Measurements from ENCODE around the gene RPL18. TPM values are rescaled to one million over a fixed set of nuclear protein-coding genes. Genes with fewer than 3 reads are reported as not detected.

Gene RPL18
- total and polyA plus RNA-seq, 2 experiments from 2014 or later: 659 to 1,266 TPM

GRCh38 chr19:48638831-48639381 is 19.9 kb upstream of the RPL18 start:
- Histone ChIP-seq H3K4me2 (ENCODE audit: unreplicated experiment) (no peak overlapping the region), H3K36me3 (ENCODE audit: low read depth) (no peaks in the 10 kb centered on the region), H3K4me1 (ENCODE audit: insufficient read depth) (peaks cover 22% of the 10 kb centered on the region), H2AFZ (peak overlapping the region; percentile 80), H3K9me2 (ENCODE audit: insufficient read depth) (no peaks in the 10 kb centered on the region), H3K27ac (no peak overlapping the region), H3K27me3 (replicated peaks; ENCODE audit: insufficient read depth) (no peaks in the 10 kb centered on the region), H3K9ac (no peak overlapping the region), H3F3A (ENCODE audit: insufficient read depth) (peaks cover 18% of the 10 kb centered on the region; the same call in 1 of the 2 replicates), H4K20me1 (ENCODE audit: insufficient read depth) (no peaks in the 10 kb centered on the region), H3K9me3 (ENCODE audit: low read depth) (no peaks in the 10 kb centered on the region), H3K4me3 (no peak overlapping the region), H3K79me2 (ENCODE audit: insufficient read depth) (no peaks in the 10 kb centered on the region)
- DNase-seq: peak; percentile 28
- TF ChIP-seq EZH2 (IDR thresholded peaks at IDR 0.05; ENCODE audit: insufficient read depth, poor library complexity, severe bottlenecking) (no peak), EZH2phosphoT487 (IDR thresholded peaks at IDR 0.05; ENCODE audit: insufficient read depth, low read depth) (no peak)
- in situ Hi-C loops (cut with MboI): no loop called here
- WGBS, 2 experiments (ENCODE audit: low coverage in 1 of 2, low lambda C conversion rate in 2 of 2, missing lambda C conversion rate in 2 of 2): 71 to 91% methylated on average over 12 to 16 of the region's 16 CpGs

DNA sequence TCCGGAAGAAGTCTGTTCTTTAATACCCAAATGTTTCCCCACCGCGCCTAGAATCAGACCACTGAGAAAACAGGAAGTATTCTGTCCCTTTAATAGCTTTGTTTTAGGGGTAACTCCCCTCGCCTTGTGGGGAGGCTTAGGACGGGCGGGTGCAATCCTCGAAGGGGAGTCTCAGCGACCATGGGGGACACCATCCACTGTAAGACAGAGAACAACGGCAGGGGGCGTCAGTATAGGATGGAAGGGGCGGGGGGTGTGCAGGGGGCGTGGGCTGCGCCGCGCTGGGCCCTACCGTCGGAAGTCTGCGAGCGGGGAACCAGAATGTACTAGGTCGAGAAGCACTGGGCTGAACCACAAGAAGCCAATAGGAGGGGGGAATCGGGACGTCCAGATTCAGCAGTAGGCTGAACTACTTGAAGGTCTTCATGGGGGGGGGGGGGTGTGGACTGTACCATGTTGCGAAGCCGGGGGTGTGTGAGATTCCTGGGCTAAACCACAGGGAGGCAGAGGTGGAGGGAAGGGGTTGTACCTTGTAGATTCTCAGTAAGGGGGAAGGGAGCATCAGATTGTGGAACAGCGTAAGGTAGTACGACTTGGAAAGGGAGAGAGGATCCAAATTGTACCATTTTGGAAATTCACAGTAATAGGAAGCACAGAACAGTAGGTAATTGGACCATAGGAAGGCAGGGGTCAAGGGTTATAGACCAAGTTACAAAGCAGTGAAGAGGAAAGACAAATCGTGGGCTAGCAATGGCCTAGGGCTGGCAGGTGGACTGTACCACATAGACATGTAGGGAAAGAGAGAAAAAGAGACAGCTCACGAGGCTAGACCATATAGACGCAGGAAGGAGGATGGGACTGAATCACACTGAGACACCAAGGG is 19.2 kb upstream of the RPL18 start:
- H2AFZ ChIP-seq: peak overlapping the region; percentile 80
- H3K4me2 ChIP-seq (ENCODE audit: unreplicated experiment): peak overlapping the region; percentile 86
- peak overlapping the region; percentile 71 for H3K4me3 ChIP-seq
- H3K9me2 ChIP-seq (ENCODE audit: insufficient read depth): no peaks in the 10 kb centered on the region
- in situ Hi-C loops (cut with MboI): no loop called here
- H3K79me2 ChIP-seq (ENCODE audit: insufficient read depth): no peaks in the 10 kb centered on the region
- H4K20me1 ChIP-seq (ENCODE audit: insufficient read depth): no peaks in the 10 kb centered on the region
- no peaks in the 10 kb centered on the region for H3K36me3 ChIP-seq (ENCODE audit: low read depth)
- H3K4me1 ChIP-seq (ENCODE audit: insufficient read depth): peaks cover 29% of the 10 kb centered on the region
- H3K9me3 ChIP-seq (ENCODE audit: low read depth): no peaks in the 10 kb centered on the region
- WGBS, 2 experiments (ENCODE audit: low coverage in 1 of 2, low lambda C conversion rate in 2 of 2, missing lambda C conversion rate in 2 of 2): 8 to 10% methylated on average over 22 to 29 of the region's 29 CpGs
- peaks cover 18% of the 10 kb centered on the region; the same call in 1 of the 2 replicates for H3F3A ChIP-seq (ENCODE audit: insufficient read depth)
- no peaks in the 10 kb centered on the region for H3K27me3 ChIP-seq (replicated peaks; ENCODE audit: insufficient read depth)
- peak overlapping the region; percentile 87 for H3K27ac ChIP-seq
- TF ChIP-seq EZH2 (IDR thresholded peaks at IDR 0.05; ENCODE audit: insufficient read depth, poor library complexity, severe bottlenecking) (no peak), EZH2phosphoT487 (IDR thresholded peaks at IDR 0.05; ENCODE audit: insufficient read depth, low read depth) (no peak)
- DNase-seq: peak; percentile 94
- H3K9ac ChIP-seq: peak overlapping the region; percentile 92

DNA sequence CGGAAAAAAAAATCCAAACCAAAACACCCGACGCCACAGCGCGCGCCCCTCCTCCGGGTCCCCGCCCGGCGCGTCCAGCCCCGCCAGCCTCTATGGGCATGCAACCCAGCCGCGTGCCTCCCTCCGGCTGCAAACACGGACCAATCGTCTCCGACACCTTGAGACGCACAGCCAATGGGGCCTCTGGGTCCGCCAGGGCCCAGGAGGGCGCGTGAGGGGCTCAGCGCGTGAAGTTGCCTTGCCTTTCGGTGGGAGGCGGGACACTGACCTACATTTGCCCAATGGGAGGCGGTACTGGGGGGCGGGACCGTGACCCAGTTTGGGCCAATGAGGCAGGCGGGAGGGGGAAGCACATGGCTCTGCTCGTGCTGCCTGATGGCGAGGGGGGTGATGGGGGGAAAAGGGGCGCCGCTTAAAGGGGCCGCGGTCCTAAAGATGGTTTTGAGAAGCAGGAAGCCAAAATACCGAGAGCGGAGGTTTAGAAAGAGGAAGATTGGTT is 18.5 kb upstream of the RPL18 start:
- peak; percentile 98 for DNase-seq
- H3K4me2 ChIP-seq (ENCODE audit: unreplicated experiment): peak overlapping the region; percentile 86
- WGBS, 2 experiments (ENCODE audit: low coverage in 1 of 2, low lambda C conversion rate in 2 of 2, missing lambda C conversion rate in 2 of 2): 1 to 3% methylated on average over 26 to 35 of the region's 38 CpGs
- H3K9me2 ChIP-seq (ENCODE audit: insufficient read depth): no peaks in the 10 kb centered on the region
- H3K4me3 ChIP-seq: peak overlapping the region; percentile 71
- no peaks in the 10 kb centered on the region for H3K9me3 ChIP-seq (ENCODE audit: low read depth)
- in situ Hi-C loops (cut with MboI): no loop called here
- H3K79me2 ChIP-seq (ENCODE audit: insufficient read depth): no peaks in the 10 kb centered on the region
- H4K20me1 ChIP-seq (ENCODE audit: insufficient read depth): no peaks in the 10 kb centered on the region
- no peak for TF ChIP-seq EZH2phosphoT487 (IDR thresholded peaks at IDR 0.05; ENCODE audit: insufficient read depth, low read depth)
- no peak for TF ChIP-seq EZH2 (IDR thresholded peaks at IDR 0.05; ENCODE audit: insufficient read depth, poor library complexity, severe bottlenecking)
- H3K27ac ChIP-seq: peak overlapping the region; percentile 87
- peak overlapping the region; percentile 92 for H3K9ac ChIP-seq
- peaks cover 36% of the 10 kb centered on the region for H3K4me1 ChIP-seq (ENCODE audit: insufficient read depth)
- peaks cover 21% of the 10 kb centered on the region for H3F3A ChIP-seq (ENCODE audit: insufficient read depth)
- H3K27me3 ChIP-seq (replicated peaks; ENCODE audit: insufficient read depth): no peaks in the 10 kb centered on the region
- no peaks in the 10 kb centered on the region for H3K36me3 ChIP-seq (ENCODE audit: low read depth)
- H2AFZ ChIP-seq: peak overlapping the region; percentile 80

DNA sequence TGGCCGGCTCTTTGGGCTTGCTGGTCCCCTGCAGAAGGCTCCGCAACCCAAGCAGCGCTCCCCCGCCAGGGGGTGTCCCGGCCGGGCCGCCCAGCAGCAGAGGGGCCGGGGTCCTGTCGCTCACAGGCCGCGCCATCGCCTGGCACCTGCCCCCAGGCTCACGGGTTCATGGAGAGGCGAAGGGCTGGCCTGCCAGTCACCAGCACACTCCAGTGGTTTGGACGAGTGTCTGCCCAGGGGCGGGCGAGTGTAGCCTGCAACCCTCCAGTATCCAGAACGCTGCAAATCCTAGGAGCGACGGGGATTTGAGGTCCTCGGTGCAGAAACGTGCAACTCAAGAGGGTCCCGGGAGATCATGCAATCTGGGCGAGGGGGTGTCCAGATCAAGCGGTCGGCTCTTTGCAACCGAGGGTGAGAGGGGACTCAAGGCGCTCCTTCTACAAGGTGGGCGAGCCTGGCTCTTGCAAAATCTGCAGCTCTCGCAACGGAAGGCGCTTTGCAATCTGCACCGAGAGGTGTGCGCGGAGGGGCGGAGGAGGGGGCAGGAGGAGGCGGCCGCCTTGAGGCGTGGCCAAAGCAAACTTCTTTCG is 18.0 kb upstream of the RPL18 start, which contains the start of gene DBP:
TSS of gene DBP (minus strand) at position 521 of the 590 bp plus-strand sequence. CDS start at position 136, 385 bp downstream.
- Histone ChIP-seq H3K79me2 (ENCODE audit: insufficient read depth) (no peaks in the 10 kb centered on the region), H3K4me2 (ENCODE audit: unreplicated experiment) (peak within 1 kb of the TSS; percentile 86), H3K4me3 (peak within 1 kb of the TSS; percentile 71), H2AFZ (peak within 1 kb of the TSS; percentile 80), H4K20me1 (ENCODE audit: insufficient read depth) (no peaks in the 10 kb centered on the region), H3K4me1 (ENCODE audit: insufficient read depth) (peaks cover 38% of the 10 kb centered on the region), H3K9ac (peak within 1 kb of the TSS; percentile 92), H3F3A (ENCODE audit: insufficient read depth) (peaks cover 24% of the 10 kb centered on the region), H3K27me3 (replicated peaks; ENCODE audit: insufficient read depth) (no peaks in the 10 kb centered on the region), H3K9me2 (ENCODE audit: insufficient read depth) (no peaks in the 10 kb centered on the region), H3K27ac (peak within 1 kb of the TSS; percentile 87), H3K9me3 (ENCODE audit: low read depth) (no peaks in the 10 kb centered on the region), H3K36me3 (ENCODE audit: low read depth) (no peaks in the 10 kb centered on the region)
- TF ChIP-seq EZH2 (IDR thresholded peaks at IDR 0.05; ENCODE audit: insufficient read depth, poor library complexity, severe bottlenecking) (no peak), EZH2phosphoT487 (IDR thresholded peaks at IDR 0.05; ENCODE audit: insufficient read depth, low read depth) (no peak)
- in situ Hi-C loops (cut with MboI): no loop called here
- WGBS, 2 experiments (ENCODE audit: low coverage in 1 of 2, low lambda C conversion rate in 2 of 2, missing lambda C conversion rate in 2 of 2): 1 to 2% methylated on average over 32 to 39 of the region's 40 CpGs
- peak; percentile 71 for DNase-seq
